Measurements from ENCODE around the gene UQCC2.

UQCC2 gene

DNA sequence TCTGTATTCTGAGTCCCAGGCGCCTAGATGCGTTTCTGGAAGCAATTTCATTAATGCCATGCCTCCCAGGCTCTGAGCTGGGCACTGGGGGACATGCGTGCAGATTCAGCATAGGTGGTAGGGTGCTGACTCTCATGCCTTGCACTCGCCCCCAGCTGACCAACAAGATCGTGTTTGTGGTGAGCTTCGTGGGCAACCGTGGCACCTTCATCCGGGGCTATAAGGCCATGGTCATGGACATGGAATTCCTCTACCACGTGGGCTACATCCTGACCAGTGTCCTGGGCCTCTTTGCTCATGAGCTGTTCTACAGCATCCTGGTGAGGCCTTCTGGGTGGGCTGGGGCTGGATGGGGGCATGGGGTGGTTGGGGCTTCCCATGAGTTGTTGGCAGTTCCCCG lies 21.6 kb downstream of the UQCC2 start:
- H3K9me2 ChIP-seq (replicated peaks; ENCODE audit: control insufficient read depth, low read length): no peaks in the 10 kb centered on the region
- no peaks in the 10 kb centered on the region for H4K20me1 ChIP-seq (ENCODE audit: control insufficient read depth, insufficient read depth, low read depth, low read length)
- H3K27ac ChIP-seq (ENCODE audit: low read depth, low read length): no peak overlapping the region
- no peaks in the 10 kb centered on the region for H3K27me3 ChIP-seq (ENCODE audit: control insufficient read depth, low read length)
- H3K9me3 ChIP-seq (ENCODE audit: control insufficient read depth, insufficient read depth, low read length): no peaks in the 10 kb centered on the region
- no peaks in the 10 kb centered on the region for H3K79me2 ChIP-seq (ENCODE audit: control insufficient read depth, low read length)
- no peak overlapping the region for H3K4me3 ChIP-seq (ENCODE audit: low read length)
- H3K4me1 ChIP-seq (ENCODE audit: control insufficient read depth, low read length): peaks cover 35% of the 10 kb centered on the region
- TF ChIP-seq EZH2phosphoT487 (IDR thresholded peaks at IDR 0.05; ENCODE audit: borderline replicate concordance, low read length): no peak
- TF ChIP-seq, protein P1, sequence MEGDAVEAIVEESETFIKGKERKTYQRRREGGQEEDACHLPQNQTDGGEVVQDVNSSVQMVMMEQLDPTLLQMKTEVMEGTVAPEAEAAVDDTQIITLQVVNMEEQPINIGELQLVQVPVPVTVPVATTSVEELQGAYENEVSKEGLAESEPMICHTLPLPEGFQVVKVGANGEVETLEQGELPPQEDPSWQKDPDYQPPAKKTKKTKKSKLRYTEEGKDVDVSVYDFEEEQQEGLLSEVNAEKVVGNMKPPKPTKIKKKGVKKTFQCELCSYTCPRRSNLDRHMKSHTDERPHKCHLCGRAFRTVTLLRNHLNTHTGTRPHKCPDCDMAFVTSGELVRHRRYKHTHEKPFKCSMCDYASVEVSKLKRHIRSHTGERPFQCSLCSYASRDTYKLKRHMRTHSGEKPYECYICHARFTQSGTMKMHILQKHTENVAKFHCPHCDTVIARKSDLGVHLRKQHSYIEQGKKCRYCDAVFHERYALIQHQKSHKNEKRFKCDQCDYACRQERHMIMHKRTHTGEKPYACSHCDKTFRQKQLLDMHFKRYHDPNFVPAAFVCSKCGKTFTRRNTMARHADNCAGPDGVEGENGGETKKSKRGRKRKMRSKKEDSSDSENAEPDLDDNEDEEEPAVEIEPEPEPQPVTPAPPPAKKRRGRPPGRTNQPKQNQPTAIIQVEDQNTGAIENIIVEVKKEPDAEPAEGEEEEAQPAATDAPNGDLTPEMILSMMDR (IDR thresholded peaks at IDR 0.05; ENCODE audit: low read depth, low read length, poor library complexity, severe bottlenecking): no peak
- H3F3A ChIP-seq (ENCODE audit: control insufficient read depth, insufficient read depth): peaks cover 2% of the 10 kb centered on the region; the same call in 1 of the 2 replicates
- H3K36me3 ChIP-seq (ENCODE audit: control insufficient read depth, low read length): peaks cover 98% of the 10 kb centered on the region
- no peak overlapping the region for H3K4me2 ChIP-seq (ENCODE audit: low read length)

DNA sequence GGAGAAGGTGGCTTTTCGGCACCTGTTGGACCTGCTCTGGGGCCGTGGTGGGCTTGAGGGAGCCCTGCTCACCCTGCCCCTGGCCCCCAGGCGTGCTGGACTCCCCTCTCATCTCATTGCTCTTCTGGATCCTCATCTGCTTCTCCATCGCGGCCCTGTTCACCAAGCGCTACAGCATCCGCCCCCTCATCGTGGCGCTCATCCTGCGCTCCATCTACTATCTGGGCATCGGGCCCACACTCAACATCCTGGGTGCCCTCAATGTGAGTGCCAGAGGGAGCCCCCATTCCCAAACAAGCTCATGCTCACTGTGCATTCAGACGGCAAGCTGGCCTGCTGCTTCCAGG lies 22.4 kb downstream of the UQCC2 start:
- H3K4me2 ChIP-seq (ENCODE audit: low read length): no peak overlapping the region
- H3K36me3 ChIP-seq (ENCODE audit: control insufficient read depth, low read length): peaks cover 98% of the 10 kb centered on the region
- H3K27ac ChIP-seq (ENCODE audit: low read depth, low read length): no peak overlapping the region
- TF ChIP-seq EZH2phosphoT487 (IDR thresholded peaks at IDR 0.05; ENCODE audit: borderline replicate concordance, low read length): no peak
- TF ChIP-seq, protein P1 (IDR thresholded peaks at IDR 0.05; ENCODE audit: low read depth, low read length, poor library complexity, severe bottlenecking): no peak
- H3K4me1 ChIP-seq (ENCODE audit: control insufficient read depth, low read length): peaks cover 28% of the 10 kb centered on the region
- H3F3A ChIP-seq (ENCODE audit: control insufficient read depth, insufficient read depth): 0 out of 2 replicates have a peak, but pooled peaks cover 2% of the 10 kb centered on the region
- H3K9me2 ChIP-seq (replicated peaks; ENCODE audit: control insufficient read depth, low read length): no peaks in the 10 kb centered on the region
- H3K4me3 ChIP-seq (ENCODE audit: low read length): no peak overlapping the region
- H3K9me3 ChIP-seq (ENCODE audit: control insufficient read depth, insufficient read depth, low read length): no peaks in the 10 kb centered on the region
- no peaks in the 10 kb centered on the region for H4K20me1 ChIP-seq (ENCODE audit: control insufficient read depth, insufficient read depth, low read depth, low read length)
- H3K79me2 ChIP-seq (ENCODE audit: control insufficient read depth, low read length): no peaks in the 10 kb centered on the region
- H3K27me3 ChIP-seq (ENCODE audit: control insufficient read depth, low read length): no peaks in the 10 kb centered on the region

DNA sequence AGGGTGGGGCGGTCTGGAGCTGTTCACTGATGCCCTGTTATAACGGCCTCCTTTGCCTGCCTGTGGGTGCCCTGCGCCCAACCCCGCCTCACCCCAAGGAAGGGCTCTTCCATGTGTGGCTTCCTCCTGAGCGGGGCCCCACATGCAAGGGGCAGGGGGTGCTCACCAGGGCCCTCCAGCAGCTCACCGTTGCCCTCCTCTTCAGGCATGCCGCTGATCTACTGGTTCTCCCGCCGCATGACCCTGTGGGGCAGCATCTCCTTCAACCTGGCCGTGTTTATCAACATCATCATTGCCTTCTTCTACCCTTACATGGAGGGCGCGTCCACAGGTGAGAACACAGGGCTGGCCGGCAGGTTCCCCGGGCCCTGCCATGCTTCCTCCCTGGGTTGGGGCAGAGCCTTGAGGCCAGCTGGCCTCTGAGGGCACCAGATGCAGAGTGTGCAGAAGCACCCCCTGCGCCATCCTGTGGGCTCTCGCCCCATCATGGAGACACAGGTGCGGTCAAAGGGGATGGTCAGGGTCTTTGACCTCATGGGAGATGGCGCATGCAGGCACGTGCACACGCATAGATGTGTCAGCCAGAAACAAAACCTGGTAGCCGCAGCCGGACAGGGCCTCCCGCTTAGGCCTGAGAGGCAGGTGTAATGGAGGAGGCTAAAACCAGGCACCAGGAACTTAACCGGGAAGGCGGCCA lies 22.9 kb downstream of the UQCC2 start:
- Histone ChIP-seq H3K36me3 (ENCODE audit: control insufficient read depth, low read length) (peaks cover 98% of the 10 kb centered on the region), H3K79me2 (ENCODE audit: control insufficient read depth, low read length) (no peaks in the 10 kb centered on the region), H3K27me3 (ENCODE audit: control insufficient read depth, low read length) (no peaks in the 10 kb centered on the region), H3F3A (ENCODE audit: control insufficient read depth, insufficient read depth) (no peaks in the 10 kb centered on the region), H3K9me2 (replicated peaks; ENCODE audit: control insufficient read depth, low read length) (no peaks in the 10 kb centered on the region), H3K4me3 (ENCODE audit: low read length) (no peak overlapping the region), H4K20me1 (ENCODE audit: control insufficient read depth, insufficient read depth, low read depth, low read length) (no peaks in the 10 kb centered on the region), H3K27ac (ENCODE audit: low read depth, low read length) (no peak overlapping the region), H3K9me3 (ENCODE audit: control insufficient read depth, insufficient read depth, low read length) (no peaks in the 10 kb centered on the region), H3K4me1 (ENCODE audit: control insufficient read depth, low read length) (peaks cover 22% of the 10 kb centered on the region), H3K4me2 (ENCODE audit: low read length) (no peak overlapping the region)
- TF ChIP-seq, protein P1 (IDR thresholded peaks at IDR 0.05; ENCODE audit: low read depth, low read length, poor library complexity, severe bottlenecking): no peak
- no peak for TF ChIP-seq EZH2phosphoT487 (IDR thresholded peaks at IDR 0.05; ENCODE audit: borderline replicate concordance, low read length)
